Thyroid gland (tissue), 4 donors: ENCODE results near the gene SRD5A3.

Experiments used
- POLR2A ChIP-seq, 2 donors: fragments of 450-650 bp; IDR thresholded peaks; one replicate each; pipeline ENCODE4 v1.6.1; 2017; ENCODE audit warnings: antibody characterized with exemption in 2 of 2, mild to moderate bottlenecking in 2 of 2, moderate library complexity in 1 of 2
- TF ChIP-seq, protein P1 (sequence below), 6 experiments: fragments of 200-600 bp in 3 of 6; fragments of 450-650 bp in 3 of 6; sonication (generic) in 3 of 6; IDR thresholded peaks; one replicate each; pipeline ENCODE4 v1.5.1; 2016 to 2019; ENCODE audit warnings: antibody characterized with exemption in 6 of 6, mild to moderate bottlenecking in 2 of 6, inconsistent platforms in 1 of 6, moderate library complexity in 1 of 6

DNA sequence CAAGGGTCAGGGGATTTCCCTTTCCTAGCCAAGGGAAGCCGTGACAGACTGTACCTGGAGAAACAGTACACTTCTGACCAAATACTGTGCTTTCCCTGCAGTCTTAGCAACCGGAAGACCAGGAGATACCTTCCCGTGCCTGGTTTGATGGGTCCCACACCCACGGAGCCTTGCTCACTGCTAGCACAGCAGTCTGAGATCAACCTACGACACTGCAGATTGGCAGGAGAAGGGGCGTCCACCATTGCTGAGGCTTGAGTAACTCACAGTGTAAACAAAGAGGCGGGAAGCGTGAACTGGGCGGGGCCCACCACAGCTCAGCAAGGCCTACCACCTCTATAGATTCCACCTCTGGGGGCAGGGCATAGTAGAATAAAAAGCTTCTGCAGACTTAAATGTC is 48.7 kb upstream of the SRD5A3 start:
- TF ChIP-seq POLR2A (IDR thresholded peaks at IDR 0.05), result no peak
- TF ChIP-seq, protein P1, sequence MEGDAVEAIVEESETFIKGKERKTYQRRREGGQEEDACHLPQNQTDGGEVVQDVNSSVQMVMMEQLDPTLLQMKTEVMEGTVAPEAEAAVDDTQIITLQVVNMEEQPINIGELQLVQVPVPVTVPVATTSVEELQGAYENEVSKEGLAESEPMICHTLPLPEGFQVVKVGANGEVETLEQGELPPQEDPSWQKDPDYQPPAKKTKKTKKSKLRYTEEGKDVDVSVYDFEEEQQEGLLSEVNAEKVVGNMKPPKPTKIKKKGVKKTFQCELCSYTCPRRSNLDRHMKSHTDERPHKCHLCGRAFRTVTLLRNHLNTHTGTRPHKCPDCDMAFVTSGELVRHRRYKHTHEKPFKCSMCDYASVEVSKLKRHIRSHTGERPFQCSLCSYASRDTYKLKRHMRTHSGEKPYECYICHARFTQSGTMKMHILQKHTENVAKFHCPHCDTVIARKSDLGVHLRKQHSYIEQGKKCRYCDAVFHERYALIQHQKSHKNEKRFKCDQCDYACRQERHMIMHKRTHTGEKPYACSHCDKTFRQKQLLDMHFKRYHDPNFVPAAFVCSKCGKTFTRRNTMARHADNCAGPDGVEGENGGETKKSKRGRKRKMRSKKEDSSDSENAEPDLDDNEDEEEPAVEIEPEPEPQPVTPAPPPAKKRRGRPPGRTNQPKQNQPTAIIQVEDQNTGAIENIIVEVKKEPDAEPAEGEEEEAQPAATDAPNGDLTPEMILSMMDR (IDR thresholded peaks at IDR 0.05), result no peak
